Bronchial epithelial cell (primary cell): ENCODE measurements around the gene CCRL2. TPM values are rescaled to one million over a fixed set of nuclear protein-coding genes. Genes with fewer than 3 reads are reported as not detected.
"Not testable (repeated sequence)": the region's sequence is repeated elsewhere in the genome, so short reads cannot be mapped to it uniquely, and the experiment has no call there.

Experiments used
- DNase-seq: peaks from one replicate; pipeline ENCODE4 v3.0.0-alpha.2; 2010; ENCODE audit warnings: low read depth
- FAIRE-seq: peaks from 2 replicates; lab custom pipeline; 2011; peaks lifted over from hg19 to GRCh38; lab: Jason Lieb, UNC
- H3K27me3 ChIP-seq: 2 replicates; pipeline ENCODE4 v1.5.1; 2011; ENCODE audit warnings: low read length; ENCODE audit not compliant: control insufficient read depth, insufficient read depth
- H3K36me3 ChIP-seq: 2 replicates; pipeline ENCODE4 v1.5.1; 2011; ENCODE audit warnings: low read length; ENCODE audit not compliant: control insufficient read depth, insufficient read depth
- H3K4me3 ChIP-seq: 2 replicates; pipeline ENCODE4 v1.5.1; 2011; ENCODE audit warnings: mild to moderate bottlenecking, low read depth, low read length, control low read depth
- CTCF ChIP-seq: IDR thresholded peaks from 2 replicates; pipeline ENCODE4 v1.5.1; 2011; ENCODE audit warnings: mild to moderate bottlenecking, moderate library complexity, low read length, control low read depth, inconsistent platforms; ENCODE audit not compliant: insufficient read depth, severe bottlenecking
- total RNA-seq: library from RNA; depleted of rRNA; stranded (reverse); fragments of >200 nt; gene quantifications from 2 replicates; pipeline ENCODE4 v1.2.1, GENCODE V29; 2014

The CCRL2 gene
- total RNA-seq, 1 donor from 2014 or later: 0.26 TPM

- H3K36me3 ChIP-seq: no peaks in the 10 kb centered on the region
- TF ChIP-seq CTCF: no peak
- FAIRE-seq (no peak), DNase-seq (no peak)
- H3K27me3 ChIP-seq: no peaks in the 10 kb centered on the region
- no peak overlapping the region for H3K4me3 ChIP-seq
Measured at GRCh38 chr3:46401579-46401978, 5.5 kb upstream of the CCRL2 start.

- H3K27me3 ChIP-seq, H3K36me3 ChIP-seq, DNase-seq, H3K4me3 ChIP-seq, FAIRE-seq: not testable (repeated sequence)
Measured at GRCh38 chr3:46402902-46403301, 4.2 kb upstream of the CCRL2 start.

GRCh38 chr3:46405301-46406019 lies 1.6 kb upstream of the CCRL2 start:
- FAIRE-seq (no peak), DNase-seq (peak; percentile 60)
- H3K27me3 ChIP-seq: no peaks in the 10 kb centered on the region
- H3K4me3 ChIP-seq: no peak overlapping the region
- no peaks in the 10 kb centered on the region for H3K36me3 ChIP-seq
- no peak for TF ChIP-seq CTCF

GRCh38 chr3:46406443-46406787 lies 644 bp upstream of the CCRL2 start:
- H3K36me3 ChIP-seq: no peaks in the 10 kb centered on the region
- H3K4me3 ChIP-seq: no peak overlapping the region
- H3K27me3 ChIP-seq: no peaks in the 10 kb centered on the region
- TF ChIP-seq CTCF: no peak
- FAIRE-seq (no peak), DNase-seq (no peak)

GRCh38 chr3:46407970-46408369 lies 911 bp downstream of the CCRL2 start:
- Histone ChIP-seq H3K36me3 (no peaks in the 10 kb centered on the region), H3K4me3 (no peak overlapping the region), H3K27me3 (no peaks in the 10 kb centered on the region)
- FAIRE-seq (no peak), DNase-seq (no peak)
- no peak for TF ChIP-seq CTCF

- no peak for TF ChIP-seq CTCF
- Histone ChIP-seq H3K27me3 (no peaks in the 10 kb centered on the region), H3K36me3 (no peaks in the 10 kb centered on the region), H3K4me3 (no peak overlapping the region)
- FAIRE-seq (no peak), DNase-seq (no peak)
Measured at GRCh38 chr3:46408853-46409252, 1.8 kb downstream of the CCRL2 start.
